Kidney (tissue), 14 donors: Measurements from ENCODE around the gene PIGM. TPM values are rescaled to one million over a fixed set of nuclear protein-coding genes. Genes with fewer than 3 reads are reported as not detected.

Source experiments
- DNase-seq, 5 donors: peaks; one replicate each; pipeline ENCODE4 v3.0.0-alpha.2; 2013 to 2020
- FAIRE-seq: peaks from 2 replicates; lab custom pipeline; 2012; peaks lifted over from hg19 to GRCh38; lab: Jason Lieb, UNC
- H3K27ac ChIP-seq, 2 donors: one replicate each; pipeline ENCODE4 v1.7.0; 2013; ENCODE audit warnings: low read depth in 2 of 2, low read length in 2 of 2, inconsistent platforms in 1 of 2
- H3K27me3 ChIP-seq: one replicate; pipeline ENCODE4 v1.7.1; 2013; ENCODE audit warnings: low read length, inconsistent platforms; ENCODE audit not compliant: control insufficient read depth, insufficient read depth
- H3K36me3 ChIP-seq, 3 donors: one replicate each; pipeline versions ENCODE4 v1.7.0 to v1.7.1; 2013; ENCODE audit warnings: low read length in 3 of 3, control low read depth in 1 of 3, inconsistent platforms in 1 of 3; ENCODE audit not compliant: insufficient read depth in 3 of 3, control insufficient read depth in 2 of 3
- H3K4me1 ChIP-seq, 3 donors: one replicate each; pipeline versions ENCODE4 v1.7.0 to v1.7.1; 2013; ENCODE audit warnings: low read length in 3 of 3, inconsistent platforms in 1 of 3, low read depth in 1 of 3; ENCODE audit not compliant: control insufficient read depth in 2 of 3, insufficient read depth in 2 of 3
- H3K4me3 ChIP-seq, 3 donors: one replicate each; pipeline versions ENCODE4 v1.7.0 to v1.8.1; 2013; ENCODE audit warnings: low read length in 3 of 3, control low read depth in 1 of 3, inconsistent platforms in 1 of 3
- H3K9ac ChIP-seq, 3 donors: one replicate each; pipeline versions ENCODE4 v1.7.0 to v1.7.1; 2013; ENCODE audit warnings: low read length in 3 of 3, control low read depth in 1 of 3, inconsistent platforms in 1 of 3
- H3K9me3 ChIP-seq, 3 donors: one replicate each; pipeline versions ENCODE4 v1.7.0 to v1.7.1; 2013; ENCODE audit warnings: low read length in 3 of 3, control low read depth in 1 of 3, inconsistent platforms in 1 of 3; ENCODE audit not compliant: control insufficient read depth in 2 of 3, insufficient read depth in 1 of 3
- intact Hi-C: fragments of 100-400 bp; cut with DNase I; formaldehyde crosslinking; loops from one replicate; pipeline ENCODE4 v1.11.1; 2022
- polyA plus RNA-seq: library from polyadenylated mRNA; stranded (reverse); fragments of 350-450 nt; fragmentation: Illumina TruSeq; extraction: RNeasy Lipid Tissue Mini Kit (QIAGEN cat#74804); gene quantifications from one replicate; pipeline ENCODE4 v1.2.3, GENCODE V29; 2014; ENCODE audit warnings: low read depth, low replicate concordance; ENCODE audit not compliant: insufficient read depth
- total RNA-seq: library from RNA; stranded (reverse); fragmentation: NEBNext Ultra II Directional; extraction: Animal tissue kit (Norgen Biotek cat#: 25700); gene quantifications from one replicate; pipeline ENCODE4 v1.2.1, GENCODE V29; 2021
- TF ChIP-seq, protein P1 (sequence below): IDR thresholded peaks from 3 replicates; pipeline ENCODE4 v1.5.1; 2012; ENCODE audit warnings: mild to moderate bottlenecking, moderate library complexity, borderline replicate concordance; ENCODE audit not compliant: insufficient read depth; ENCODE audit errors: extremely low read depth
- donor health status: control.
- donor health status: control.
- donor health status: control.
- donor health status: control.
- donor health status: control.
- donor health status: DM: yes; HTN: yes; CAD: no.
- donor health status: Normal renal cell carcinoma (clear cell type).

The PIGM gene
- total and polyA plus RNA-seq, 2 donors from 2014 or later = 3.3 to 8.5 TPM

DNA sequence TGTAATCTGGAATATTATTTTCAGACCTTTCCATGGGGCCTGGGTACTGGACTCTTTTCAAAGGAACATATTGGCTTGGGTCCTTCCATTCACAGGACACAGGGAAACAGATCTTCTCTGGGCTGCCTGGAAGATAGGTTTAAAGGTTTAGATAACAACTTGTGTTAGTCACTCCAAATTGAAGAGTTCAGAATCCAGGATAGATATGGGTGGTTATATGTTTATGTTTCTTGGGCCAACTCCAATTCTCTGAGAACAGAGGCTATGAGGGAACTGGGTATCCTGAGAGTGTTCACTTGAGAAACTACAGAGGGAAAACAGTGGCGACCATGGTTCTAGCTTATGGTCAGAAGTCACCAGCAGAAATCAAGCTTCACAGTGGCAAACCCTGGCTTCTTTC, 8.7 kb upstream of the PIGM start:
- TF ChIP-seq, protein P1, sequence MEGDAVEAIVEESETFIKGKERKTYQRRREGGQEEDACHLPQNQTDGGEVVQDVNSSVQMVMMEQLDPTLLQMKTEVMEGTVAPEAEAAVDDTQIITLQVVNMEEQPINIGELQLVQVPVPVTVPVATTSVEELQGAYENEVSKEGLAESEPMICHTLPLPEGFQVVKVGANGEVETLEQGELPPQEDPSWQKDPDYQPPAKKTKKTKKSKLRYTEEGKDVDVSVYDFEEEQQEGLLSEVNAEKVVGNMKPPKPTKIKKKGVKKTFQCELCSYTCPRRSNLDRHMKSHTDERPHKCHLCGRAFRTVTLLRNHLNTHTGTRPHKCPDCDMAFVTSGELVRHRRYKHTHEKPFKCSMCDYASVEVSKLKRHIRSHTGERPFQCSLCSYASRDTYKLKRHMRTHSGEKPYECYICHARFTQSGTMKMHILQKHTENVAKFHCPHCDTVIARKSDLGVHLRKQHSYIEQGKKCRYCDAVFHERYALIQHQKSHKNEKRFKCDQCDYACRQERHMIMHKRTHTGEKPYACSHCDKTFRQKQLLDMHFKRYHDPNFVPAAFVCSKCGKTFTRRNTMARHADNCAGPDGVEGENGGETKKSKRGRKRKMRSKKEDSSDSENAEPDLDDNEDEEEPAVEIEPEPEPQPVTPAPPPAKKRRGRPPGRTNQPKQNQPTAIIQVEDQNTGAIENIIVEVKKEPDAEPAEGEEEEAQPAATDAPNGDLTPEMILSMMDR = no peak
- intact Hi-C loops = no loop called here
- Histone ChIP-seq H3K27ac (no peak overlapping the region), H3K4me1 (no peaks in the 10 kb centered on the region), H3K27me3 (no peaks in the 10 kb centered on the region), H3K4me3 (no peak overlapping the region), H3K9ac (no peak overlapping the region), H3K36me3 (no peaks in the 10 kb centered on the region), H3K9me3 (no peaks in the 10 kb centered on the region)
- no peak for DNase-seq
- no peak for FAIRE-seq

DNA sequence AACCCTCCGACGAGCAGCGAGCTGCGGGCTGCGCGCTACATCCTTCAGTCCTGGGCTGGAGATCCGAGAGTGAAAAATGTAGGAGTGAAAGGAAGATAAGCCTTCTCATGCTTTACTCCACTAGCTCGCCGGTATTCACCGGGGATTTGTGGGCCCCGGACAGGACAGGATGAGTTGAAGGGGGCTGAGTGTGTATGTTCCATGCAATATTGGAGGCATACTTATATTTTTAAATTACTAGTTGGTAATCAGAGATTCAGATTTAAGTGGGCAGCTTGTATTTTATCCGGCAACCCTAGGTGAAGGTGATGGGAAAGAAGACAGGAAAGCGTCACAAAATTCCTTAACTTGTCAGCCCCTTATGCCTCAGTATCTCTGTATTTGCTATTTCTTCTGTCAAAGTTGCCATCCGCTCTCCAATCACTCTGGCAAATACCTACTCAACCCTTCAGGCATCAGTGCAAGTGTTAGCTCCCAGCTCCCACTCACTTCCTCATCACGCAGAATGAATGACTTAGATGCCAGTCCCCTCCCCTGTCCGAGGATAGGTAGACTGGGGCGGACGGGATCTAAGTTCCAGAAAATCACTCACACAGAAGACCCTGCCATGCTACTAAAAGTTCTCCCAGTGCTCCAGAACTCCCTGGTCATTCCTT, 503 bp upstream of the PIGM start:
- Histone ChIP-seq H3K9ac (peak overlapping the region; percentile 2 to 76 (median 16)), H3K36me3 (no peaks in the 10 kb centered on the region), H3K27ac (peak overlapping the region; percentile 2 to 64), H3K27me3 (no peaks in the 10 kb centered on the region), H3K4me3 (peak overlapping the region; percentile 85 to 97 (median 92)), H3K4me1 (peaks cover 0 to 14% (median 12%) of the 10 kb centered on the region in 3 donors), H3K9me3 (no peaks in the 10 kb centered on the region)
- DNase-seq = peak in 2 of 5 donors; percentile 37 to 47
- no peak for FAIRE-seq
- intact Hi-C loops = no loop called here
- TF ChIP-seq, protein P1 = no peak

DNA sequence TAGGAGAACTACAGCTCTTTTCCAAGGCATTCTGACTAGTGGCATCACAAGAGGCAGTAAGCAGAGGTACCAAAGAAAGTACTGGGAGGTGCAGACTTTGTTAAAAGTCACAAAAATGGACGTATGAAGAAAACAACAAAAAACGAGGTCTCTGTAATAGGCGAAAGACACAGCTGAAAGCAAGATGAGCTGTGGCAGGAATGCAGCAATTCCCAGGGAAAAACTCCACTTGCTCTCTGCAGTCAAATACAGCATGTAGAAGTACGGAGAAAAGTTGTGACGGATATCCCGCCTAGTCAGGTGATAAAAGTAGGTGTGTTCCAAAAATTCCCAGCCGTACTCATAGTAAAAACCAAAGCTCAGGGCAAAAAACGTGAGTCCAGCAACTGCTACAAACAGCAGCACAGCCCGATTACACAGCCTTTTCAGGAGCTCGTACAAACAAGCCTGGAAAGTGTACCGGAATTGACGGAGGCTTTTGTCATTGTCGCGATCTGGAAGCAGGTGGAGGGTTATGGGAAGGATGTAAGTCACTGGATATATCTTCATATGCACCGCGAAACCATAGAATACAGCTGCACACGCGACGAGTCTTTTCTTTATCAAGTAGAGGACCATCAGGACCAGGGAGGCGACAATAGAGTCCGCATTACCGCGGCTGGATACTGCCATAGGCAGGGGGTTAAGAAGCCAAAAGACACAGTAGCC, 979 bp downstream of the PIGM start:
- intact Hi-C loops = no loop called here
- Histone ChIP-seq H3K9me3 (no peaks in the 10 kb centered on the region), H3K9ac (peak overlapping the region; percentile 76 to 86 (median 76)), H3K27ac (peak overlapping the region; percentile 8 to 79), H3K4me3 (peak overlapping the region; percentile 85 to 97 (median 92)), H3K27me3 (no peaks in the 10 kb centered on the region), H3K36me3 (no peaks in the 10 kb centered on the region), H3K4me1 (peaks cover 0 to 14% (median 12%) of the 10 kb centered on the region in 3 donors)
- TF ChIP-seq, protein P1 = no peak
- FAIRE-seq (no peak), DNase-seq (peak in 3 of 5 donors; percentile 19 to 67 (median 43))
